PFSK-1 (cell line): ENCODE data around the gene RIMS4.

Experiments
- FOXP2 ChIP-seq: optimal IDR thresholded peaks from 2 replicates; pipeline ENCODE3; 2011; ENCODE audit warnings: borderline replicate concordance, control low read depth, inconsistent platforms; ENCODE audit not compliant: insufficient read depth; ENCODE audit errors: extremely low read length, extremely low read depth
- POLR2AphosphoS5 ChIP-seq: IDR thresholded peaks from 2 replicates; pipeline ENCODE4 v1.6.1; 2012; ENCODE audit warnings: low read depth, mild to moderate bottlenecking, control low read depth, low read length, moderate library complexity
- SIN3A ChIP-seq: IDR thresholded peaks from 2 replicates; pipeline ENCODE4 v1.6.1; 2012; ENCODE audit warnings: mild to moderate bottlenecking, low read length, moderate library complexity, borderline replicate concordance; ENCODE audit not compliant: insufficient read depth
- TAF1 ChIP-seq: IDR thresholded peaks from 2 replicates; pipeline ENCODE4 v1.6.1; 2012; ENCODE audit warnings: low read length, control low read depth, borderline replicate concordance; ENCODE audit not compliant: insufficient read depth
- TF ChIP-seq, protein P1 (sequence below), 2 experiments: IDR thresholded peaks; 2 replicates each; pipeline versions ENCODE4 v1.6.1 to v1.8.0; 2011 to 2012; ENCODE audit warnings: low read depth in 2 of 2, low read length in 2 of 2, control low read depth in 1 of 2, inconsistent platforms in 1 of 2, mild to moderate bottlenecking in 1 of 2, moderate library complexity in 1 of 2; ENCODE audit not compliant: insufficient read depth in 1 of 2

DNA sequence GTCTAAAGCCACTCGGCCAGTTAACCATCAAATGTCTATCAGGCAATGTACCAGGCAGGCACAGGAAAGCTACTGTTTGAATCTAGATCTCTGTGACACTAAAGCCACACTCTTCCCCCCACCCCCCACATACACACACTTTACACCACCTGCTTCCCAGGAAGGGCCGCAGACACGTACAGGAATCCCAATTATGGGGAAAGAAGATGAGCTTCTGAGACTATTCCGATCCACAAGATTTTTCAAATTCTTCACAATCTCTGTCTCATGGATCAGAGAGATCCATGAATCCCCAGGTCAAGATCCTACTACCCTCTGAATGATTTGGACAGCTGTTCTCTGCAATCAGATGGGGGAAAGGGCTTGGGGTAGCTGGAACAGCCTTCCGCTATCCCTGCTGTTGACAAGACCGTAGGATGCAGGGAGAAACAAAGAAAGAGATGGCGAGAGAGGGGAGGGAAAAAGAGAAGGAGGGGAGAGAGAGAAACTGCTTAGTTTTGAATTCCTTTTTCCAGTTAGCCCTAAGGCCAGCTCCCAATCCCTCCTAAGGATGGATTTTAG lies 25.4 kb upstream of the RIMS4 start:
- no peak for TF ChIP-seq POLR2AphosphoS5
- no peak for TF ChIP-seq TAF1
- TF ChIP-seq FOXP2: no peak
- TF ChIP-seq SIN3A: no peak
- TF ChIP-seq, protein P1, sequence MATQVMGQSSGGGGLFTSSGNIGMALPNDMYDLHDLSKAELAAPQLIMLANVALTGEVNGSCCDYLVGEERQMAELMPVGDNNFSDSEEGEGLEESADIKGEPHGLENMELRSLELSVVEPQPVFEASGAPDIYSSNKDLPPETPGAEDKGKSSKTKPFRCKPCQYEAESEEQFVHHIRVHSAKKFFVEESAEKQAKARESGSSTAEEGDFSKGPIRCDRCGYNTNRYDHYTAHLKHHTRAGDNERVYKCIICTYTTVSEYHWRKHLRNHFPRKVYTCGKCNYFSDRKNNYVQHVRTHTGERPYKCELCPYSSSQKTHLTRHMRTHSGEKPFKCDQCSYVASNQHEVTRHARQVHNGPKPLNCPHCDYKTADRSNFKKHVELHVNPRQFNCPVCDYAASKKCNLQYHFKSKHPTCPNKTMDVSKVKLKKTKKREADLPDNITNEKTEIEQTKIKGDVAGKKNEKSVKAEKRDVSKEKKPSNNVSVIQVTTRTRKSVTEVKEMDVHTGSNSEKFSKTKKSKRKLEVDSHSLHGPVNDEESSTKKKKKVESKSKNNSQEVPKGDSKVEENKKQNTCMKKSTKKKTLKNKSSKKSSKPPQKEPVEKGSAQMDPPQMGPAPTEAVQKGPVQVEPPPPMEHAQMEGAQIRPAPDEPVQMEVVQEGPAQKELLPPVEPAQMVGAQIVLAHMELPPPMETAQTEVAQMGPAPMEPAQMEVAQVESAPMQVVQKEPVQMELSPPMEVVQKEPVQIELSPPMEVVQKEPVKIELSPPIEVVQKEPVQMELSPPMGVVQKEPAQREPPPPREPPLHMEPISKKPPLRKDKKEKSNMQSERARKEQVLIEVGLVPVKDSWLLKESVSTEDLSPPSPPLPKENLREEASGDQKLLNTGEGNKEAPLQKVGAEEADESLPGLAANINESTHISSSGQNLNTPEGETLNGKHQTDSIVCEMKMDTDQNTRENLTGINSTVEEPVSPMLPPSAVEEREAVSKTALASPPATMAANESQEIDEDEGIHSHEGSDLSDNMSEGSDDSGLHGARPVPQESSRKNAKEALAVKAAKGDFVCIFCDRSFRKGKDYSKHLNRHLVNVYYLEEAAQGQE (IDR thresholded peaks at IDR 0.05; ENCODE audit: insufficient read depth in 1 of 2, low read depth in 2 of 2, low read length in 2 of 2): no peak
